ENCODE measurements around the gene BBIP1. TPM values are rescaled to one million over a fixed set of nuclear protein-coding genes. Genes with fewer than 3 reads are reported as not detected.
A peak's percentile ranks its signal among the peaks of the same experiment; 100 is the strongest.

BBIP1 gene
- total RNA-seq, 6 experiments from 2014 or later = 9.4 to 15.7 (median 11.5) TPM

- H3K4me3 ChIP-seq = no peak overlapping the region
- H3K27me3 ChIP-seq = no peaks in the 10 kb centered on the region
- H3K27ac ChIP-seq = no peak overlapping the region
- intact Hi-C loops (cut with DNase I) = no loop called here
- no peaks in the 10 kb centered on the region for H3K9me3 ChIP-seq
- H3K4me1 ChIP-seq = peaks cover 0 to 15% (median 5%) of the 10 kb centered on the region in 4 donors
- no peak for DNase-seq
- TF ChIP-seq POLR2A (IDR thresholded peaks at IDR 0.05) = no peak
- TF ChIP-seq CTCF (IDR thresholded peaks at IDR 0.05) = no peak
- no peak for ATAC-seq
- H3K36me3 ChIP-seq = no peaks in the 10 kb centered on the region
These were observed 46.2 kb upstream of the BBIP1 start for GRCh38 chr10:110965216-110965615.

- ATAC-seq (no peak), DNase-seq (no peak)
- Histone ChIP-seq H3K4me1 (peaks cover 0 to 20% (median 7%) of the 10 kb centered on the region in 4 donors), H3K27ac (no peak overlapping the region), H3K9me3 (no peaks in the 10 kb centered on the region), H3K4me3 (no peak overlapping the region), H3K36me3 (no peaks in the 10 kb centered on the region), H3K27me3 (no peaks in the 10 kb centered on the region)
- TF ChIP-seq CTCF (IDR thresholded peaks at IDR 0.05) (no peak), POLR2A (IDR thresholded peaks at IDR 0.05) (no peak)
- 93% methylated on average over 5 of the region's 5 CpGs for WGBS (ENCODE audit: insufficient coverage, low coverage, low lambda C conversion rate, missing lambda C conversion rate)
- intact Hi-C loops (cut with DNase I) = no loop called here
These were observed 45.7 kb upstream of the BBIP1 start for GRCh38 chr10:110964681-110965080.

GRCh38 chr10:110963162-110963561 is 44.2 kb upstream of the BBIP1 start:
- Histone ChIP-seq H3K36me3 (no peaks in the 10 kb centered on the region), H3K4me3 (no peak overlapping the region), H3K4me1 (peaks cover 0 to 27% (median 12%) of the 10 kb centered on the region in 4 donors), H3K27me3 (no peaks in the 10 kb centered on the region), H3K9me3 (no peaks in the 10 kb centered on the region), H3K27ac (no peak overlapping the region)
- DNase-seq (no peak), ATAC-seq (peak; percentile 79 to 85 (median 84))
- intact Hi-C loops (cut with DNase I) = no loop called here
- TF ChIP-seq POLR2A (IDR thresholded peaks at IDR 0.05) = no peak
- 14% methylated on average over 2 of the region's 2 CpGs for WGBS (ENCODE audit: insufficient coverage, low coverage, low lambda C conversion rate, missing lambda C conversion rate)

GRCh38 chr10:110962443-110962842 is 43.5 kb upstream of the BBIP1 start:
- H3K36me3 ChIP-seq = no peaks in the 10 kb centered on the region
- WGBS (ENCODE audit: insufficient coverage, low coverage, low lambda C conversion rate, missing lambda C conversion rate) = 39% methylated on average over 2 of the region's 2 CpGs
- peaks cover 0 to 27% (median 12%) of the 10 kb centered on the region in 4 donors for H3K4me1 ChIP-seq
- no peaks in the 10 kb centered on the region for H3K27me3 ChIP-seq
- intact Hi-C loops (cut with DNase I) = no loop called here
- ATAC-seq = peak in 1 of 4 donors; percentile 32
- H3K9me3 ChIP-seq = no peaks in the 10 kb centered on the region
- no peak overlapping the region for H3K4me3 ChIP-seq
- no peak for DNase-seq
- no peak for TF ChIP-seq POLR2A (IDR thresholded peaks at IDR 0.05)
- no peak for TF ChIP-seq CTCF (IDR thresholded peaks at IDR 0.05)
- no peak overlapping the region for H3K27ac ChIP-seq

- 90% methylated on average over 1 of the region's 1 CpG for WGBS (ENCODE audit: insufficient coverage, low coverage, low lambda C conversion rate, missing lambda C conversion rate)
- no peaks in the 10 kb centered on the region for H3K36me3 ChIP-seq
- DNase-seq (no peak), ATAC-seq (no peak)
- peak overlapping the region in 1 of 3 donors; percentile 11 for H3K27ac ChIP-seq
- TF ChIP-seq POLR2A (IDR thresholded peaks at IDR 0.05) = no peak
- TF ChIP-seq CTCF (IDR thresholded peaks at IDR 0.05) = no peak
- intact Hi-C loops (cut with DNase I) = no loop called here
- H3K4me1 ChIP-seq = peaks cover 0 to 28% (median 13%) of the 10 kb centered on the region in 4 donors
- no peaks in the 10 kb centered on the region for H3K27me3 ChIP-seq
- no peaks in the 10 kb centered on the region for H3K9me3 ChIP-seq
- H3K4me3 ChIP-seq = no peak overlapping the region
These were observed 41.3 kb upstream of the BBIP1 start for GRCh38 chr10:110960333-110960712.

All from right lobe of liver (tissue), 6 donors.